WERI-Rb-1 (cell line): Measurements from ENCODE around the gene KCP.

Experiments used
- DNase-seq: peaks from one replicate; pipeline ENCODE4 v3.0.0-alpha.2; 2020
- H3K27ac ChIP-seq: fragments of 250-450 bp; sonication (Bioruptor Pico); 2 replicates; pipeline ENCODE4 v1.5.1; 2020; ENCODE audit warnings: mild to moderate bottlenecking, moderate library complexity
- H3K27me3 ChIP-seq: fragments of 250-450 bp; sonication (Bioruptor Pico); 2 replicates; pipeline ENCODE4 v1.5.1; 2021; ENCODE audit warnings: mild to moderate bottlenecking, low read depth, moderate library complexity; ENCODE audit not compliant: insufficient read depth, severe bottlenecking
- H3K36me3 ChIP-seq: fragments of 250-450 bp; sonication (Bioruptor Pico); 2 replicates; pipeline ENCODE4 v1.5.1; 2020; ENCODE audit warnings: mild to moderate bottlenecking, moderate library complexity
- H3K4me3 ChIP-seq: 2 replicates; pipeline ENCODE4 v1.5.1; 2011; ENCODE audit warnings: low read depth, mild to moderate bottlenecking, control low read depth, low read length
- H3K9me3 ChIP-seq: fragments of 250-450 bp; sonication (Bioruptor Pico); 2 replicates; pipeline ENCODE4 v1.5.1; 2021; ENCODE audit warnings: mild to moderate bottlenecking, moderate library complexity; ENCODE audit not compliant: severe bottlenecking
- CTCF ChIP-seq: IDR thresholded peaks from 2 replicates; pipeline ENCODE4 v1.5.1; 2011; ENCODE audit warnings: low read depth, mild to moderate bottlenecking, control low read depth, inconsistent platforms, low read length

The KCP gene

DNA sequence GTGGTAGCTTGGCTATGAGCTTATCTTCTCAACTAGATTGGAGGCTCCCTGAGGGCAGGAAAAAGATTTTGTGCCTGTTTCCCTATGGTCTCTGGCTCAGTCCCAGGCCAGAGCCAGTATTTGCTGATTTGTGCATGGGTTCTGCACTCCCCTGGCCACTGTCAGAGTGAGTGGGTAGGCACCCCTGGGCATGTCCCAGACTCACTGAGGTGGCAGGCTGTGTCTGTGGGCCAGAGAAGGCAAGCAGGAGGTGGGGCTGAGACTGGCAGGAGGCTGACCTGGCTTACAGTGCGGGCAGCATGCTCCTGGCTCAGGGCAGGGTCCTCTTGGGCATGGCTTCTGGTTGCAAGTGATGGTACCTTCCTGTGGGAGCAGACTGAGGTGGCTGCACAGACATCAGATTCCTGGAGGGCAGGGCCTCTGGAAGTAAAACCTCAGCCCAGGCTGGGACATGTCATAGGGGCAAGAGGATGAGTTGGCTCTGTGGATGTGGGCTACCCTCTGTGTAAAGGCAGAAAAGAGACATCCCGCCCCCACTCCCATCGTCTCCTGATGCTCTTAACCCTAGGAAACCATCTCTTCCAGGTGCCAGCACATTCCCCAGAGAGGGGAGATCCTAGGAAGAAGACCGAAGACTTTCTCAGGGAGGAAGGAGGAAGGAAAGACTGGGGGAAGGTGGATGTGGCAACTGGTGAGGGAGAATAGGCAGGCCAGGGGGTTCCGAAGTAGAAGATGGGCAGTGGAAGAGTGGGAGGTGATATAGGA is 4.3 kb downstream of the KCP start:
- no peaks in the 10 kb centered on the region for H3K36me3 ChIP-seq
- no peaks in the 10 kb centered on the region for H3K9me3 ChIP-seq
- no peak overlapping the region for H3K27ac ChIP-seq
- no peak for DNase-seq
- no peak overlapping the region for H3K4me3 ChIP-seq
- TF ChIP-seq CTCF, result no peak
- no peaks in the 10 kb centered on the region for H3K27me3 ChIP-seq

- no peak overlapping the region for H3K4me3 ChIP-seq
- peak; percentile 61 for TF ChIP-seq CTCF
- no peaks in the 10 kb centered on the region for H3K36me3 ChIP-seq
- no peak for DNase-seq
- H3K9me3 ChIP-seq, result peaks cover 2% of the 10 kb centered on the region
- no peak overlapping the region for H3K27ac ChIP-seq
- H3K27me3 ChIP-seq, result no peaks in the 10 kb centered on the region
Observed at GRCh38 chr7:128904381-128905197, 5.9 kb downstream of the KCP start.

DNA sequence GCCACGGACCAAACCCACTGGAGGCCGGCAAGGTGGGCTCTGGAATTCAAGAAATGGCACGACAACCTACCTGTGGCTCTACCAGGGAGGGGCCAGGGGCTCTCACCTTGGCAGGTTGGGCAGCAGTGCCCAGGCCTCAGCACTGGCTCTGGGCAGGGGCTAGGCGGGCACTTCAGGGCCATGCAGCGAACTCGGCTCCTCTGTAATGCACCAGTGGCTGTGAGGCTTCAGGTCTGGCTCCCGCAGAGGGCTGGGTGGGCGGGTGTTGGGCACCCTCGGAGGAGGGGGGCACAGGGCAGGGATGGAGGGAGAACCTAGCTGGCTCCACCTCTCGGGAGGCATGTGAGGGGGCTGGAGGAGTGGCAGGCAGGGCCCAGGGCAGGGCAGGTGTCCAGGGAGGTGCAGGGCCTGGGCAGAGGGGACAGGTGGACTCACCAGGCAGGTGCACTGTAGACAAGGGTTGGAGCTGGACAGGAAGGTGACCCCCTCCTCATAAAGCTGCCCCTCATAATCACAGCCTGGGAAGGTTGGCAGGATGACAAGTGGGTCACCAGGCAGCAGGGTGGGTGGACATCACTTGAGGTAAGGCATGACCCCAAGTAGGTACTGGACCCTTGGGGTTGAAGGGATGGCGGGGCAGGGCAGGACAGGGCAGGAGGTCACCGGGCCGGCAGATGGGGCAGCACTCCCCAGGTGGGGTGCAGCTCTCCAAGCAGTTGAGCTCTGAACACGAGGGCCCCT is 6.7 kb downstream of the KCP start:
- H3K36me3 ChIP-seq, result no peaks in the 10 kb centered on the region
- no peak overlapping the region for H3K27ac ChIP-seq
- no peak overlapping the region for H3K4me3 ChIP-seq
- DNase-seq, result no peak
- TF ChIP-seq CTCF, result no peak
- peaks cover 10% of the 10 kb centered on the region for H3K9me3 ChIP-seq
- H3K27me3 ChIP-seq, result no peaks in the 10 kb centered on the region

DNA sequence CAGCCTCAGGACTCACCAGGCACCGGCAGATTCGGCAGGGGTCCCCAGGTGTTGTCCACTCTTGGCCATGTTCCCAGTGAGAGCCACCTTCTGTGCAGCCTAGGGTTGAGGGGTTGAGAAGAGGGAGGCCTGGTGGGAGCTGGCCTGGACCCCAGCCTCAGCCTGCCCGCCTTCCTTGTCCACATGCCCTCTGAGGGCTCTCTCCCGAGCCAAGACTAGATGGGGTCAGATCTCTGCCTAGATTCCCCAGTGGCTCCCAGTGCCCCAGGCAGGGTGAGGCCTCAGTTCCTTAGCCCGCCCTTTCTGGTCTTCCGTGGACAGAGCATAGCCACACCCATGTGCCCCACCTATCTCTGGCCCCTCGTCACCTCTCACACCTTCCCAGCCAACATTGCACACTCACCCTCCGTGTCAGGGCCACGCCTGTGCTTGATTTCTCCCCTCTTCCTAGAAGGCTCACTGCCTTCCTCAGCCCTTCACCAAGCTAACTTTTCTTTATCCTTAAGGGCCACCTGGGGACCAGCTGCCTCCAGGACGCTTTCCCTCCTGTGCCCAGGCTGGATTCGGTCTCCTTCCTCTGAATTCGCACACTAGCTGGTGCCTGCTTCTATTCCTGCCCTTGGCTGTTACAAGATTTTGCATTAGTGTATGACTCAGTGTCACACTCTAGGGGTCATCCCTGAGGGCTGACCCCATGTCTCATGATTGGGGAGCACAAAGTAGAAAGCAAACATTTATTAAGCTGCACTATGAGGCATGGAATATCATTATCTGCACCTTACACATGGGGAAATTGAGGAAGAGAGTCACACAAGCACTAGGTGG is 7.5 kb downstream of the KCP start:
- H3K36me3 ChIP-seq, result no peaks in the 10 kb centered on the region
- peaks cover 11% of the 10 kb centered on the region for H3K9me3 ChIP-seq
- no peak overlapping the region for H3K4me3 ChIP-seq
- H3K27ac ChIP-seq, result no peak overlapping the region
- no peak for DNase-seq
- no peaks in the 10 kb centered on the region for H3K27me3 ChIP-seq
- no peak for TF ChIP-seq CTCF

DNA sequence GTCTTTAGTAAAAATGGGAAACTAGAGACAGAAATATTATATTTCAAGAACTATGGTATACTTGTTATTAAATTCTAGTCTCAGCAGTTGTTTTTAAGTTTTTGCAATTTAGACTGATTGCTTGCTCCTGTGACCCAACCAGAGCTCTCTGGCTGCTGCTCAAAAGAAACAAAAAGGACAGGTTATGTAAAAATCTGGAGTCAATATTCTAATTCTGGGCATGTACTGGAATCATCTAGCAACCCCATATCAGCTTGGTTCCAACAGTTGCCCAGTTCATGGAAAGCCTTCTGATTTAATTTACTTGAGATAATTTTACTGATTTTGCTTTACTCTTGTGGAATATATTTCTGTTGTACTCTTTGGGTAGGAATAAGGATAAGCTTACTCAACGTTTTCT is 10.3 kb downstream of the KCP start:
- Histone ChIP-seq H3K36me3 (no peaks in the 10 kb centered on the region), H3K27ac (no peak overlapping the region), H3K27me3 (no peaks in the 10 kb centered on the region), H3K4me3 (no peak overlapping the region), H3K9me3 (peaks cover 11% of the 10 kb centered on the region)
- no peak for DNase-seq
- TF ChIP-seq CTCF, result no peak
